GM19025 (cell line): ENCODE results near the gene PITPNM1.
"Not testable (repeated sequence)": the region's sequence is repeated elsewhere in the genome, so short reads cannot be mapped to it uniquely, and the experiment has no call there.

Experiments
- ATAC-seq: cut with Tn5 transposase; IDR thresholded peaks from one replicate; pipeline ENCODE4 v1.9.1; 2021; ENCODE audit warnings: mild to moderate bottlenecking, low read depth, moderate library complexity; ENCODE audit not compliant: unreplicated experiment

The PITPNM1 gene

GRCh38 chr11:67504950-67505581 lies at the start of gene PITPNM1:
TSS of gene PITPNM1 (minus strand) at chr11:67505363. CDS start at chr11:67504180, 1,183 bp downstream.
- ATAC-seq: no peak

- not testable (repeated sequence) for ATAC-seq
Measured at GRCh38 chr11:67551697-67552096, 46.5 kb upstream of the PITPNM1 start.

- no peak for ATAC-seq
Measured at GRCh38 chr11:67551127-67551526, 46.0 kb upstream of the PITPNM1 start.

- ATAC-seq: no peak
Measured at GRCh38 chr11:67548555-67549110, 43.5 kb upstream of the PITPNM1 start.

GRCh38 chr11:67548112-67548511 lies 42.9 kb upstream of the PITPNM1 start:
- not testable (repeated sequence) for ATAC-seq

GRCh38 chr11:67545280-67545679 lies 40.1 kb upstream of the PITPNM1 start:
- ATAC-seq: no peak

GRCh38 chr11:67544616-67545242 lies 39.6 kb upstream of the PITPNM1 start:
- no peak for ATAC-seq

GRCh38 chr11:67543585-67543984 lies 38.4 kb upstream of the PITPNM1 start:
- no peak for ATAC-seq

GRCh38 chr11:67542971-67543370 lies 37.8 kb upstream of the PITPNM1 start:
- no peak for ATAC-seq

- no peak for ATAC-seq
Measured at GRCh38 chr11:67542169-67542568, 37.0 kb upstream of the PITPNM1 start.

- no peak for ATAC-seq
Measured at GRCh38 chr11:67541198-67541597, 36.0 kb upstream of the PITPNM1 start.

- no peak for ATAC-seq
Measured at GRCh38 chr11:67539550-67539949, 34.4 kb upstream of the PITPNM1 start.

GRCh38 chr11:67538823-67539505 lies 33.8 kb upstream of the PITPNM1 start:
- ATAC-seq: no peak

GRCh38 chr11:67538306-67538705 lies 33.1 kb upstream of the PITPNM1 start:
- no peak for ATAC-seq

GRCh38 chr11:67535561-67535960 lies 30.4 kb upstream of the PITPNM1 start:
- ATAC-seq: no peak

GRCh38 chr11:67534070-67534679 lies 29.0 kb upstream of the PITPNM1 start:
- no peak for ATAC-seq

GRCh38 chr11:67532889-67533288 lies 27.7 kb upstream of the PITPNM1 start:
- ATAC-seq: no peak

- no peak for ATAC-seq
Measured at GRCh38 chr11:67530282-67530592, 25.1 kb upstream of the PITPNM1 start.

- ATAC-seq: no peak
Measured at GRCh38 chr11:67528376-67528775, 23.2 kb upstream of the PITPNM1 start.

- ATAC-seq: no peak
Measured at GRCh38 chr11:67525275-67525976, 20.3 kb upstream of the PITPNM1 start.

- no peak for ATAC-seq
Measured at GRCh38 chr11:67524480-67524808, 19.3 kb upstream of the PITPNM1 start.
